Measurements from ENCODE around the gene PHYH.
A peak's percentile ranks its signal among the peaks of the same experiment; 100 is the strongest.

PHYH gene

GRCh38 chr10:13306103-13306502, 6.2 kb upstream of the PHYH start:
- Histone ChIP-seq H3K4me2 (ENCODE audit: low read length) (no peak overlapping the region), H3K4me1 (ENCODE audit: low read length) (peaks cover 11% of the 10 kb centered on the region), H2AFZ (ENCODE audit: low read depth, low read length) (no peak overlapping the region), H3K79me2 (ENCODE audit: low read length) (no peaks in the 10 kb centered on the region), H3K27ac (ENCODE audit: low read length) (no peak overlapping the region), H4K20me1 (ENCODE audit: insufficient read depth, low read length) (no peaks in the 10 kb centered on the region), H3K4me3 (ENCODE audit: low read length) (no peak overlapping the region), H3K36me3 (replicated peaks; ENCODE audit: low read depth, low read length) (no peaks in the 10 kb centered on the region), H3K9me3 (ENCODE audit: insufficient read depth, low read length) (no peaks in the 10 kb centered on the region), H3K27me3 (ENCODE audit: low read depth, low read length) (no peaks in the 10 kb centered on the region), H3K9ac (ENCODE audit: low read length) (no peak overlapping the region)
- TF ChIP-seq EZH2phosphoT487 (IDR thresholded peaks at IDR 0.05; ENCODE audit: low read depth) = no peak
- TF ChIP-seq CTCF (IDR thresholded peaks at IDR 0.05; ENCODE audit: low read depth, low read length) = no peak

GRCh38 chr10:13302821-13303555, 3.1 kb upstream of the PHYH start:
- H3K4me3 ChIP-seq (ENCODE audit: low read length) = peak overlapping the region; percentile 76

GRCh38 chr10:13298748-13299436, 972 bp downstream of the PHYH start:
- H2AFZ ChIP-seq (ENCODE audit: low read depth, low read length) = peak overlapping the region; percentile 77

More at GRCh38 chr10:13302821-13303555, 3.1 kb upstream of the PHYH start:
- H3K36me3 ChIP-seq (replicated peaks; ENCODE audit: low read depth, low read length) = no peaks in the 10 kb centered on the region
- H2AFZ ChIP-seq (ENCODE audit: low read depth, low read length) = no peak overlapping the region
- H3K27me3 ChIP-seq (ENCODE audit: low read depth, low read length) = no peaks in the 10 kb centered on the region
- no peak overlapping the region for H3K27ac ChIP-seq (ENCODE audit: low read length)
- no peak for TF ChIP-seq CTCF (IDR thresholded peaks at IDR 0.05; ENCODE audit: low read depth, low read length)
- no peak for TF ChIP-seq EZH2phosphoT487 (IDR thresholded peaks at IDR 0.05; ENCODE audit: low read depth)
- no peaks in the 10 kb centered on the region for H4K20me1 ChIP-seq (ENCODE audit: insufficient read depth, low read length)
- no peaks in the 10 kb centered on the region for H3K79me2 ChIP-seq (ENCODE audit: low read length)
- H3K4me2 ChIP-seq (ENCODE audit: low read length) = peak overlapping the region; percentile 76
- peaks cover 6% of the 10 kb centered on the region for H3K4me1 ChIP-seq (ENCODE audit: low read length)
- no peaks in the 10 kb centered on the region for H3K9me3 ChIP-seq (ENCODE audit: insufficient read depth, low read length)
- peak overlapping the region; percentile 49; the same call in 1 of the 2 replicates for H3K9ac ChIP-seq (ENCODE audit: low read length)

More at GRCh38 chr10:13298748-13299436, 972 bp downstream of the PHYH start:
- H3K9ac ChIP-seq (ENCODE audit: low read length) = peak overlapping the region; percentile 79
- H3K4me3 ChIP-seq (ENCODE audit: low read length) = peak overlapping the region; percentile 96
- H3K27me3 ChIP-seq (ENCODE audit: low read depth, low read length) = no peaks in the 10 kb centered on the region
- no peaks in the 10 kb centered on the region for H4K20me1 ChIP-seq (ENCODE audit: insufficient read depth, low read length)
- peak overlapping the region; percentile 62 for H3K27ac ChIP-seq (ENCODE audit: low read length)
- no peak for TF ChIP-seq CTCF (IDR thresholded peaks at IDR 0.05; ENCODE audit: low read depth, low read length)
- no peak for TF ChIP-seq EZH2phosphoT487 (IDR thresholded peaks at IDR 0.05; ENCODE audit: low read depth)
- peak overlapping the region; percentile 97 for H3K4me2 ChIP-seq (ENCODE audit: low read length)
- no peaks in the 10 kb centered on the region for H3K36me3 ChIP-seq (replicated peaks; ENCODE audit: low read depth, low read length)
- no peaks in the 10 kb centered on the region for H3K79me2 ChIP-seq (ENCODE audit: low read length)
- H3K4me1 ChIP-seq (ENCODE audit: low read length) = peaks cover 6% of the 10 kb centered on the region
- no peaks in the 10 kb centered on the region for H3K9me3 ChIP-seq (ENCODE audit: insufficient read depth, low read length)
